ENCODE measurements around the gene ZNF626.
"Not testable (repeated sequence)": the region's sequence is repeated elsewhere in the genome, so short reads cannot be mapped to it uniquely, and the experiment has no call there.

- TF ChIP-seq CTCF (conservative IDR thresholded peaks at IDR 0.05; ENCODE audit: low read depth, low read length); MAZ (IDR thresholded peaks at IDR 0.05; ENCODE audit: borderline replicate concordance, low read depth, low read length); MAFK (IDR thresholded peaks at IDR 0.05; ENCODE audit: low read depth, low read length); POLR2A (IDR thresholded peaks at IDR 0.05; ENCODE audit: low read depth, low read length); BHLHE40 (IDR thresholded peaks at IDR 0.05; ENCODE audit: low read depth, low read length); CEBPB (IDR thresholded peaks at IDR 0.05; ENCODE audit: low read depth, low read length); RFX5 (IDR thresholded peaks at IDR 0.05; ENCODE audit: low read depth, low read length); RCOR1 (IDR thresholded peaks at IDR 0.05; ENCODE audit: insufficient replicate concordance, low read length); USF2 (IDR thresholded peaks at IDR 0.05; ENCODE audit: low read depth, low read length); RAD21 (IDR thresholded peaks at IDR 0.05; ENCODE audit: low read length): not testable (repeated sequence)
Measured at GRCh38 chr19:20614971-20615370, 46.4 kb downstream of the ZNF626 start.
